HEK293 (cell line): Measurements from ENCODE around the gene MARK3.

ENCODE experiments used
- CTCF ChIA-PET: fragments of 350-600 bp; formaldehyde crosslinking; extraction: SDS; loops from one replicate; lab custom pipeline; 2021; ENCODE audit warnings: antibody characterized with exemption; lab: Yijun Ruan, JAX
- POLR2A ChIA-PET: fragments of 300-600 bp; formaldehyde crosslinking; extraction: SDS; loops from one replicate; lab custom pipeline; 2020; ENCODE audit warnings: antibody characterized with exemption, inconsistent platforms; lab: Yijun Ruan, JAX
- H3K27ac ChIP-seq: fragments of 200-500 bp; sonication (Bioruptor generic); 2 replicates; pipeline ENCODE4 v1.5.1; 2014; ENCODE audit warnings: low read depth, low read length, control low read depth, inconsistent platforms; ENCODE audit errors: extremely low read depth
- H3K36me3 ChIP-seq, 2 experiments: fragments of 200-500 bp in 1 of 2; sonication (Bioruptor generic) in 1 of 2; 1 replicate in 1 of 2; 2 replicates in 1 of 2; pipeline ENCODE4 v1.5.1; 2014 to 2017; ENCODE audit warnings: inconsistent platforms in 2 of 2, low read length in 2 of 2; ENCODE audit not compliant: control insufficient read depth in 2 of 2, insufficient read depth in 1 of 2
- H3K4me1 ChIP-seq: fragments of 200-500 bp; sonication (Bioruptor generic); 2 replicates; pipeline ENCODE4 v1.5.1; 2014; ENCODE audit warnings: mild to moderate bottlenecking, low read length, inconsistent platforms; ENCODE audit not compliant: control insufficient read depth, insufficient read depth
- H3K4me3 ChIP-seq: 2 replicates; pipeline ENCODE4 v1.5.1; 2011; ENCODE audit warnings: low read depth, mild to moderate bottlenecking, control low read depth, low read length, moderate library complexity
- H3K9me3 ChIP-seq: fragments of 200-500 bp; sonication (Bioruptor generic); 2 replicates; pipeline ENCODE4 v1.5.1; 2014; ENCODE audit warnings: low read depth, low read length, inconsistent platforms; ENCODE audit not compliant: control insufficient read depth, insufficient read depth
- AEBP2 ChIP-seq: fragments of 450-650 bp; formaldehyde crosslinking; IDR thresholded peaks from 2 replicates; pipeline ENCODE4 v1.5.1; 2016; ENCODE audit warnings: missing biosample characterization, missing genetic modification characterization, borderline replicate concordance
- EGR2 ChIP-seq: fragments of 450-650 bp; formaldehyde crosslinking; IDR thresholded peaks from 2 replicates; pipeline ENCODE4 v1.5.1; 2016; ENCODE audit warnings: low read depth, missing biosample characterization, missing genetic modification characterization
- SP7 ChIP-seq: fragments of 450-650 bp; formaldehyde crosslinking; IDR thresholded peaks from 2 replicates; pipeline ENCODE4 v1.5.1; 2016; ENCODE audit warnings: missing biosample characterization, missing genetic modification characterization
- ZBTB20 ChIP-seq: fragments of 450-650 bp; formaldehyde crosslinking; IDR thresholded peaks from 2 replicates; pipeline ENCODE4 v1.5.1; 2016; ENCODE audit warnings: missing biosample characterization, missing genetic modification characterization
- ZNF132 ChIP-seq: fragments of 450-650 bp; formaldehyde crosslinking; IDR thresholded peaks from 2 replicates; pipeline ENCODE4 v1.5.1; 2017; ENCODE audit warnings: missing biosample characterization, missing genetic modification characterization, borderline replicate concordance
- ZNF184 ChIP-seq: fragments of 450-650 bp; IDR thresholded peaks from 2 replicates; pipeline ENCODE4 v1.5.1; 2018; ENCODE audit warnings: missing biosample characterization, mild to moderate bottlenecking, missing genetic modification characterization
- ZNF274 ChIP-seq, 2 experiments: fragments of 200-500 bp in 1 of 2; fragments of 450-650 bp in 1 of 2; sonication (Bioruptor generic) in 1 of 2; formaldehyde crosslinking in 1 of 2; IDR thresholded peaks; 2 replicates each; pipeline versions ENCODE4 v1.5.1 to v1.6.1; 2014 to 2016; ENCODE audit warnings: borderline replicate concordance in 1 of 2, inconsistent platforms in 1 of 2, low read length in 1 of 2, missing biosample characterization in 1 of 2, missing genetic modification characterization in 1 of 2
- ZNF501 ChIP-seq: fragments of 450-650 bp; formaldehyde crosslinking; IDR thresholded peaks from 2 replicates; pipeline ENCODE4 v1.5.1; 2016; ENCODE audit warnings: missing biosample characterization, missing genetic modification characterization
- ZNF529 ChIP-seq: fragments of 450-650 bp; formaldehyde crosslinking; IDR thresholded peaks from 2 replicates; pipeline ENCODE4 v1.5.1; 2017; ENCODE audit warnings: missing genetic modification characterization, missing biosample characterization; ENCODE audit not compliant: insufficient replicate concordance
- ZNF701 ChIP-seq: fragments of 450-650 bp; formaldehyde crosslinking; IDR thresholded peaks from 2 replicates; pipeline ENCODE4 v1.5.1; 2016; ENCODE audit warnings: missing biosample characterization, missing genetic modification characterization
- TF ChIP-seq, protein P1 (sequence below): fragments of 450-650 bp; formaldehyde crosslinking; IDR thresholded peaks from 2 replicates; pipeline ENCODE4 v1.5.1; 2016; ENCODE audit warnings: missing biosample characterization, missing genetic modification characterization
- TF ChIP-seq, protein P2 (sequence below): fragments of 450-650 bp; IDR thresholded peaks from 2 replicates; pipeline ENCODE4 v1.5.1; 2018; ENCODE audit warnings: missing biosample characterization, mild to moderate bottlenecking, missing genetic modification characterization

MARK3 gene

DNA sequence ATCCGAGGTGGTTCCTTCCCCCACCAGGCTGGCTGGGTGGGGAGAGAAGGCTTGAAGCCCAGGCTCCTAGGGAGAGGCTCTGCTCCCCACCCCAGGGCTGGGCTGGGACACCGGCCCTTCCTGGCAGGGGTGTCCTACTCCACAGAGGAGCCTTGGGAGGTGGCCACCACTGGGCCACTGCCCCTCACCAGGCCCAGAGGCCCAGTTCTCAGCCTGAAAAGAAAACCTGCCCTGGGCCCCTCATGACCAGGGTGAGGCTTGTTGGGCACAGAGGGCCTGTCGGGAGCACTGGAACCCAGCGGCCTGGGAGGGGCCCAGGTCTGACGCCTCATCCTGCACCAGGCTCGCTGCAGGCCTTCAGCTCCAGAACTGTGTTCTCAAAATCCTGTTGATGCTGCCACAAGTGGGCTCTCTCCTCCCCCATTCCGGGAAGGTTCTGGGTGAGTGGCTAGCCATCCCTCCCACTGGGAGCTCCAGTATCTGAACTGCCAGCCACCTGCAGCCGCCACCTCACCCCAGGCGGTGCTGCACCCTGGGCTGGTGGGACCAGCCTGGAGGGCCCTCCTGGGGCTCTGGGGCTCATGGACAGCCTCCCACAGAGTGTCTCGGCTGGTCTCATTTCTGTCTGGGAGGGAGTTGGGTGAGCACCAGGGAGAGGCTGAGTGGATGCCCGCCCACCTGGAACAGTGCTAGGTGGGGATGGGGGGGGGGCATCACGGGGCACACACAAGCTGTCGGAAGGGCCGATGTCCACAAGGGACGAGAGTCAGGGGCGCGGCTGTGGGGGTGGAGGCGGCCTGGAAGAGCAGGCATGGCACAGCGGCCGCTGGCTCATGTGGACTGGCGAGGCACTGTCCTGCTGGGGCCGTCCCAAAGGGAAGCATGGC, 165.5 kb downstream of the MARK3 start (continued):
- TF ChIP-seq ZNF132 (no peak), ZNF274 (IDR thresholded peaks at IDR 0.05; ENCODE audit: low read length) (no peak), ZNF274 (tag by site-specific recombination; IDR thresholded peaks at IDR 0.05; ENCODE audit: borderline replicate concordance) (no peak), ZNF529 (tag by site-specific recombination) (no peak), ZBTB20 (tag by site-specific recombination) (no peak), ZNF501 (tag by site-specific recombination) (no peak), ZNF184 (no peak), ZNF701 (tag by site-specific recombination) (no peak), EGR2 (tag by site-specific recombination) (peak; percentile 63)
- TF ChIP-seq, protein P1, sequence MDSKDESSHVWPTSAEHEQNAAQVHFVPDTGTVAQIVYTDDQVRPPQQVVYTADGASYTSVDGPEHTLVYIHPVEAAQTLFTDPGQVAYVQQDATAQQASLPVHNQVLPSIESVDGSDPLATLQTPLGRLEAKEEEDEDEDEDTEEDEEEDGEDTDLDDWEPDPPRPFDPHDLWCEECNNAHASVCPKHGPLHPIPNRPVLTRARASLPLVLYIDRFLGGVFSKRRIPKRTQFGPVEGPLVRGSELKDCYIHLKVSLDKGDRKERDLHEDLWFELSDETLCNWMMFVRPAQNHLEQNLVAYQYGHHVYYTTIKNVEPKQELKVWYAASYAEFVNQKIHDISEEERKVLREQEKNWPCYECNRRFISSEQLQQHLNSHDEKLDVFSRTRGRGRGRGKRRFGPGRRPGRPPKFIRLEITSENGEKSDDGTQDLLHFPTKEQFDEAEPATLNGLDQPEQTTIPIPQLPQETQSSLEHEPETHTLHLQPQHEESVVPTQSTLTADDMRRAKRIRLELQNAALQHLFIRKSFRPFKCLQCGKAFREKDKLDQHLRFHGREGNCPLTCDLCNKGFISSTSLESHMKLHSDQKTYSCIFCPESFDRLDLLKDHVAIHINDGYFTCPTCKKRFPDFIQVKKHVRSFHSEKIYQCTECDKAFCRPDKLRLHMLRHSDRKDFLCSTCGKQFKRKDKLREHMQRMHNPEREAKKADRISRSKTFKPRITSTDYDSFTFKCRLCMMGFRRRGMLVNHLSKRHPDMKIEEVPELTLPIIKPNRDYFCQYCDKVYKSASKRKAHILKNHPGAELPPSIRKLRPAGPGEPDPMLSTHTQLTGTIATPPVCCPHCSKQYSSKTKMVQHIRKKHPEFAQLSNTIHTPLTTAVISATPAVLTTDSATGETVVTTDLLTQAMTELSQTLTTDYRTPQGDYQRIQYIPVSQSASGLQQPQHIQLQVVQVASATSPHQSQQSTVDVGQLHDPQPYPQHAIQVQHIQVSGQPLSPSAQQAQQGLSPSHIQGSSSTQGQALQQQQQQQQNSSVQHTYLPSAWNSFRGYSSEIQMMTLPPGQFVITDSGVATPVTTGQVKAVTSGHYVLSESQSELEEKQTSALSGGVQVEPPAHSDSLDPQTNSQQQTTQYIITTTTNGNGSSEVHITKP (tag by site-specific recombination): peak; percentile 38; the same call in 1 of the 2 replicates
- TF ChIP-seq, protein P2, sequence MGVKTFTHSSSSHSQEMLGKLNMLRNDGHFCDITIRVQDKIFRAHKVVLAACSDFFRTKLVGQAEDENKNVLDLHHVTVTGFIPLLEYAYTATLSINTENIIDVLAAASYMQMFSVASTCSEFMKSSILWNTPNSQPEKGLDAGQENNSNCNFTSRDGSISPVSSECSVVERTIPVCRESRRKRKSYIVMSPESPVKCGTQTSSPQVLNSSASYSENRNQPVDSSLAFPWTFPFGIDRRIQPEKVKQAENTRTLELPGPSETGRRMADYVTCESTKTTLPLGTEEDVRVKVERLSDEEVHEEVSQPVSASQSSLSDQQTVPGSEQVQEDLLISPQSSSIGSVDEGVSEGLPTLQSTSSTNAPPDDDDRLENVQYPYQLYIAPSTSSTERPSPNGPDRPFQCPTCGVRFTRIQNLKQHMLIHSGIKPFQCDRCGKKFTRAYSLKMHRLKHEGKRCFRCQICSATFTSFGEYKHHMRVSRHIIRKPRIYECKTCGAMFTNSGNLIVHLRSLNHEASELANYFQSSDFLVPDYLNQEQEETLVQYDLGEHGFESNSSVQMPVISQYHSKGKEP (tag by site-specific recombination): no peak
- TF ChIP-seq, all 188 proteins: peak for 8

GRCh38 chr14:103551338-103551762, 166.1 kb downstream of the MARK3 start:
- no peak for TF ChIP-seq AEBP2 (tag by site-specific recombination)
- no peak for TF ChIP-seq SP7
- Histone ChIP-seq H3K4me1 (no peaks in the 10 kb centered on the region; the same call in 1 of the 2 replicates), H3K27ac (no peak overlapping the region), H3K4me3 (no peak overlapping the region), H3K36me3 (no peaks in the 10 kb centered on the region), H3K9me3 (no peaks in the 10 kb centered on the region)
- POLR2A ChIA-PET: interaction anchor here (1.0 to 1.2 kb wide), 2 partner anchors 11 to 23 kb away, joined by 3 to 6 read pairs; partner anchors contain the start of genes BAG5 and COA8
- CTCF ChIA-PET: interaction anchor here (0.9 to 3.1 kb wide), 2 partner anchors 32 to 52 kb away, joined by 3 to 11 read pairs; no protein-coding TSS in a partner anchor
